Measurements from ENCODE around the gene SLC39A2.
"Not testable (repeated sequence)": the region's sequence is repeated elsewhere in the genome, so short reads cannot be mapped to it uniquely, and the experiment has no call there.

SLC39A2 gene

GRCh38 chr14:20998674-20999366, at the start of gene SLC39A2:
Gene SLC39A2 (plus strand): TSS chr14:20999293. CDS start chr14:20999447, 154 bp downstream.
- TF ChIP-seq, protein P1, sequence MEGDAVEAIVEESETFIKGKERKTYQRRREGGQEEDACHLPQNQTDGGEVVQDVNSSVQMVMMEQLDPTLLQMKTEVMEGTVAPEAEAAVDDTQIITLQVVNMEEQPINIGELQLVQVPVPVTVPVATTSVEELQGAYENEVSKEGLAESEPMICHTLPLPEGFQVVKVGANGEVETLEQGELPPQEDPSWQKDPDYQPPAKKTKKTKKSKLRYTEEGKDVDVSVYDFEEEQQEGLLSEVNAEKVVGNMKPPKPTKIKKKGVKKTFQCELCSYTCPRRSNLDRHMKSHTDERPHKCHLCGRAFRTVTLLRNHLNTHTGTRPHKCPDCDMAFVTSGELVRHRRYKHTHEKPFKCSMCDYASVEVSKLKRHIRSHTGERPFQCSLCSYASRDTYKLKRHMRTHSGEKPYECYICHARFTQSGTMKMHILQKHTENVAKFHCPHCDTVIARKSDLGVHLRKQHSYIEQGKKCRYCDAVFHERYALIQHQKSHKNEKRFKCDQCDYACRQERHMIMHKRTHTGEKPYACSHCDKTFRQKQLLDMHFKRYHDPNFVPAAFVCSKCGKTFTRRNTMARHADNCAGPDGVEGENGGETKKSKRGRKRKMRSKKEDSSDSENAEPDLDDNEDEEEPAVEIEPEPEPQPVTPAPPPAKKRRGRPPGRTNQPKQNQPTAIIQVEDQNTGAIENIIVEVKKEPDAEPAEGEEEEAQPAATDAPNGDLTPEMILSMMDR (conservative IDR thresholded peaks at IDR 0.05; ENCODE audit: control insufficient read depth, insufficient read depth, low read depth, low read length) = no peak
- no peak within 1 kb of the TSS for H3K4me3 ChIP-seq (ENCODE audit: control insufficient read depth, low read depth, low read length)
- DNase-seq (ENCODE audit: low read depth) = peak; percentile 80

- peak; percentile 21 for DNase-seq (ENCODE audit: low read depth)
- H3K4me3 ChIP-seq (ENCODE audit: control insufficient read depth, low read depth, low read length) = not testable (repeated sequence)
Observed at GRCh38 chr14:20954736-20955537, 44.2 kb upstream of the SLC39A2 start, which contains the start of gene RNASE2. Gene RNASE2 (plus strand): TSS chr14:20955487. CDS start chr14:20955772, 285 bp downstream.

DNA sequence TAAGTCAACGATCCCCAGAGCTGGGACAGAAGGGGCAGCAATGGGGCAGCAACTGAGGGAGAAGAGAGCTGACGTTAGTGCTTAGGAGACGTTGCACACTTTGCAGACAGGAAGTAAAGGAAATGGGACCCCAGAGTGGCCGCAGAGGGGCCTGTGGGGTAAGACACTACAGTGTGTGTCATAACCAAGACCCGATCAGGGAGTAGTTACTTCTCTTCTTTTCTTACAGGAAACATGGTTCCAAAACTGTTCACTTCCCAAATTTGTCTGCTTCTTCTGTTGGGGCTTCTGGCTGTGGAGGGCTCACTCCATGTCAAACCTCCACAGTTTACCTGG, 43.6 kb upstream of the SLC39A2 start:
- not testable (repeated sequence) for H3K4me3 ChIP-seq (ENCODE audit: control insufficient read depth, low read depth, low read length); DNase-seq (ENCODE audit: low read depth)

GRCh38 chr14:20956376-20956976, 42.6 kb upstream of the SLC39A2 start:
- no peak for DNase-seq (ENCODE audit: low read depth)
- TF ChIP-seq, protein P1 (conservative IDR thresholded peaks at IDR 0.05; ENCODE audit: control insufficient read depth, insufficient read depth, low read depth, low read length) = no peak
- no peak overlapping the region for H3K4me3 ChIP-seq (ENCODE audit: control insufficient read depth, low read depth, low read length)

DNA sequence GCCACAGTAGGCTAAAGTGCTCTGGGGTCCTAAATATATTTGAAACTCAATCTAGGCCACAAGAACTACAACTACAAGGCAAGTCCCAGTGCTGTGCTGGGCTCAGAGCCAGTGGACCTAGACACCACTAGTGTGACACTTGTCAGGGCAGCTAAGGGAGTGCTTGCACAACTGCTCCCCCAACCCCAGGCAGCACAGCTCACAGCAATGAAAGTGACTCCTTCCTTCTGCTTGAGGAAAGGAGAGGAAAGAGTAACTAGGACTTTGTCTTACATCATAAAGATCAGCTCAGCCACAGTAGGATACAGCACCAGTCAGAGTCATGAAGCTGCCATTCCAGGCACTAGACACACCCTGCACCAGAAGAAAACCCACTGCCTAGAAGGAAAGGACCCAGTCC, 40.1 kb upstream of the SLC39A2 start:
- H3K4me3 ChIP-seq (ENCODE audit: control insufficient read depth, low read depth, low read length) = not testable (repeated sequence)

DNA sequence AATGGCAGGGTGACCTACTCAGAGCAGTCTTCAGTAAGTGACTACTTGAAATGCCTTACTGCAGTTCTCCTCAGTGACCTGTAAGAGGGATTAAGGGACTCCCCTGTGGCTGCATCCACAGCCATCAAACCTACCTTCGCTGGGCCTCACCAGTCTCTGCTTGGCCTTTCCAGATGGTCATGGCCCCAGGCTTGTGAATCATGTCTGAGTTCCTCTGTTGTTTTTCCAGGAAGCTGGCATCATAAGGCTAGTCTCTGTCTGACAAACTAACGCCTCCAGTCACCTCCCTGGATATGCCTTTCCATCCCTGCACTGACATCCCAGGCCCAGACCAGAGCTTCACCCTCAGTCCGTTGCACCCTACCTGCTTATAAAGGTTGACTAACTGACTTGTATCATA, 29.8 kb upstream of the SLC39A2 start:
- DNase-seq (ENCODE audit: low read depth) = no peak

More for the DNA sequence above, 40.1 kb upstream of the SLC39A2 start:
- DNase-seq (ENCODE audit: low read depth) = not testable (repeated sequence)

GRCh38 chr14:20970647-20970982, 28.5 kb upstream of the SLC39A2 start:
- H3K4me3 ChIP-seq (ENCODE audit: control insufficient read depth, low read depth, low read length) = peak overlapping the region; percentile 72
- TF ChIP-seq, protein P1 (conservative IDR thresholded peaks at IDR 0.05; ENCODE audit: control insufficient read depth, insufficient read depth, low read depth, low read length) = no peak
- no peak for DNase-seq (ENCODE audit: low read depth)

More for the DNA sequence above, 29.8 kb upstream of the SLC39A2 start:
- H3K4me3 ChIP-seq (ENCODE audit: control insufficient read depth, low read depth, low read length) = no peak overlapping the region
- TF ChIP-seq, protein P1 (conservative IDR thresholded peaks at IDR 0.05; ENCODE audit: control insufficient read depth, insufficient read depth, low read depth, low read length) = no peak

GRCh38 chr14:20970983-20971704, 27.9 kb upstream of the SLC39A2 start:
- peak; percentile 77 for DNase-seq (ENCODE audit: low read depth)
- peak overlapping the region; percentile 72 for H3K4me3 ChIP-seq (ENCODE audit: control insufficient read depth, low read depth, low read length)
- TF ChIP-seq, protein P1 (conservative IDR thresholded peaks at IDR 0.05; ENCODE audit: control insufficient read depth, insufficient read depth, low read depth, low read length) = peak; percentile 86
